GM12864 (cell line): ENCODE measurements around the gene MST1.

Experiments
- DNase-seq: peaks from one replicate; pipeline ENCODE4 v3.0.0-alpha.2; 2011; ENCODE audit warnings: low read depth
- H3K4me3 ChIP-seq: 2 replicates; pipeline ENCODE4 v1.5.1; 2011; ENCODE audit warnings: mild to moderate bottlenecking, low read depth, low read length, control low read depth
- CTCF ChIP-seq: IDR thresholded peaks from 2 replicates; pipeline ENCODE4 v1.5.1; 2011; ENCODE audit warnings: low read depth, mild to moderate bottlenecking, moderate library complexity, low read length, control low read depth, inconsistent platforms; ENCODE audit errors: missing control alignments

Gene MST1

GRCh38 chr3:49674497-49674983 lies 14.7 kb downstream of the MST1 start:
- no peak for DNase-seq
- TF ChIP-seq CTCF = no peak
- peak overlapping the region; percentile 84 for H3K4me3 ChIP-seq

GRCh38 chr3:49673715-49674496 lies 15.4 kb downstream of the MST1 start, which contains the start of gene APEH:
APEH (plus strand) TSS chr3:49674351; CDS start chr3:49674402, 51 bp downstream.
- peak; percentile 97 for DNase-seq
- no peak for TF ChIP-seq CTCF

GRCh38 chr3:49673121-49673714 lies 16.1 kb downstream of the MST1 start:
- DNase-seq = no peak
- peak overlapping the region; percentile 84 for H3K4me3 ChIP-seq
- TF ChIP-seq CTCF = no peak

More at GRCh38 chr3:49673715-49674496, 15.4 kb downstream of the MST1 start, which contains the start of gene APEH:
- peak within 1 kb of the TSS; percentile 84 for H3K4me3 ChIP-seq

GRCh38 chr3:49671291-49672288 lies 17.7 kb downstream of the MST1 start:
- DNase-seq = no peak
- no peak overlapping the region for H3K4me3 ChIP-seq
- TF ChIP-seq CTCF = peak; percentile 91

GRCh38 chr3:49670940-49671290 lies 18.4 kb downstream of the MST1 start:
- no peak for DNase-seq
- no peak overlapping the region for H3K4me3 ChIP-seq
- no peak for TF ChIP-seq CTCF

- H3K4me3 ChIP-seq = no peak overlapping the region
- DNase-seq = no peak
- TF ChIP-seq CTCF = no peak
Observed at GRCh38 chr3:49669352-49669751, 19.9 kb downstream of the MST1 start.
